ENCODE results near the gene FAM149A. TPM values are rescaled to one million over a fixed set of nuclear protein-coding genes. Genes with fewer than 3 reads are reported as not detected.

FAM149A gene
- total RNA-seq (2022; extraction: Qiagen RNA extraction): 1.1 to 1.6 TPM (median 1.3 TPM) in 5 replicates

GRCh38 chr4:186104114-186104889, at the start of gene FAM149A:
Gene FAM149A, plus strand, starts transcription at chr4:186104704.

GRCh38 chr4:186068581-186069348, 35.7 kb upstream of the FAM149A start, which contains the start of gene TLR3:
Gene TLR3, plus strand, starts transcription at chr4:186069156. Its CDS starts 7,464 bp downstream, at chr4:186076620.

GRCh38 chr4:186191200-186192065, 86.9 kb downstream of the FAM149A start, which contains the start of gene CYP4V2:
Gene CYP4V2, plus strand, starts transcription at chr4:186191567. Its CDS starts 257 bp downstream, at chr4:186191824.

Other genes starting within 250 kb of the FAM149A start
- gene TLR3, start 35.5 kb upstream of the FAM149A start, total RNA-seq (2022; extraction: Qiagen RNA extraction): 0.25 to 0.40 TPM (median 0.33 TPM) in 5 replicates
- gene CYP4V2, start 86.9 kb downstream of the FAM149A start, total RNA-seq (2022; extraction: Qiagen RNA extraction): 2.7 to 3.8 TPM (median 3.0 TPM) in 5 replicates
- gene KLKB1, start 122.8 kb downstream of the FAM149A start, total RNA-seq (2022; extraction: Qiagen RNA extraction): 0.06 TPM in 1 of 5 replicates, not detected in the others
- gene F11, start 161.5 kb downstream of the FAM149A start, total RNA-seq (2022; extraction: Qiagen RNA extraction): not detected in 5 replicates